ENCODE measurements around the gene ACSL1. TPM values are rescaled to one million over a fixed set of nuclear protein-coding genes. Genes with fewer than 3 reads are reported as not detected.

The ACSL1 gene
- total RNA-seq, 1 donor from 2014 or later, result 316 TPM

GRCh38 chr4:184861047-184861446 is 35.3 kb upstream of the ACSL1 start:
- no peak for TF ChIP-seq CTCF (IDR thresholded peaks at IDR 0.05; ENCODE audit: borderline replicate concordance)
- Histone ChIP-seq H3K27me3 (ENCODE audit: low read depth) (no peaks in the 10 kb centered on the region), H3K4me3 (no peak overlapping the region), H3K9me3 (replicated peaks) (no peaks in the 10 kb centered on the region), H3K27ac (replicated peaks) (no peak overlapping the region), H3K36me3 (no peaks in the 10 kb centered on the region), H3K4me1 (no peaks in the 10 kb centered on the region)
- no peak for DNase-seq
- intact Hi-C loops (cut with micrococcal nuclease), result no loop called here

- Histone ChIP-seq H3K4me3 (no peak overlapping the region), H3K9me3 (replicated peaks) (no peaks in the 10 kb centered on the region), H3K27me3 (ENCODE audit: low read depth) (peaks cover 1% of the 10 kb centered on the region), H3K27ac (replicated peaks) (no peak overlapping the region), H3K36me3 (no peaks in the 10 kb centered on the region), H3K4me1 (no peaks in the 10 kb centered on the region)
- intact Hi-C loops (cut with micrococcal nuclease), result no loop called here
- DNase-seq, result no peak
- TF ChIP-seq CTCF (IDR thresholded peaks at IDR 0.05; ENCODE audit: borderline replicate concordance), result no peak
These were observed 34.4 kb upstream of the ACSL1 start for GRCh38 chr4:184860018-184860779.

GRCh38 chr4:184857441-184858121 is 31.8 kb upstream of the ACSL1 start:
- intact Hi-C loops (cut with micrococcal nuclease), result no loop called here
- Histone ChIP-seq H3K9me3 (replicated peaks) (no peaks in the 10 kb centered on the region), H3K27ac (replicated peaks) (no peak overlapping the region), H3K4me1 (no peaks in the 10 kb centered on the region), H3K27me3 (ENCODE audit: low read depth) (peaks cover 5% of the 10 kb centered on the region), H3K4me3 (no peak overlapping the region), H3K36me3 (no peaks in the 10 kb centered on the region)
- no peak for DNase-seq
- no peak for TF ChIP-seq CTCF (IDR thresholded peaks at IDR 0.05; ENCODE audit: borderline replicate concordance)

- Histone ChIP-seq H3K4me1 (no peaks in the 10 kb centered on the region), H3K27me3 (ENCODE audit: low read depth) (peaks cover 5% of the 10 kb centered on the region), H3K27ac (replicated peaks) (no peak overlapping the region), H3K9me3 (replicated peaks) (no peaks in the 10 kb centered on the region), H3K36me3 (no peaks in the 10 kb centered on the region), H3K4me3 (no peak overlapping the region)
- no peak for DNase-seq
- no peak for TF ChIP-seq CTCF (IDR thresholded peaks at IDR 0.05; ENCODE audit: borderline replicate concordance)
- intact Hi-C loops (cut with micrococcal nuclease), result no loop called here
These were observed 30.5 kb upstream of the ACSL1 start for GRCh38 chr4:184856277-184856609.

- no peak for DNase-seq
- H3K27ac ChIP-seq (replicated peaks), result no peak overlapping the region
These were observed 28.9 kb upstream of the ACSL1 start for GRCh38 chr4:184854673-184855072.

More at GRCh38 chr4:184854673-184855072, 28.9 kb upstream of the ACSL1 start:
- Histone ChIP-seq H3K4me3 (no peak overlapping the region), H3K4me1 (no peaks in the 10 kb centered on the region), H3K36me3 (no peaks in the 10 kb centered on the region), H3K9me3 (replicated peaks) (no peaks in the 10 kb centered on the region), H3K27me3 (ENCODE audit: low read depth) (peaks cover 5% of the 10 kb centered on the region)
- no peak for TF ChIP-seq CTCF (IDR thresholded peaks at IDR 0.05; ENCODE audit: borderline replicate concordance)
- intact Hi-C loops (cut with micrococcal nuclease), result no loop called here
